Measurements from ENCODE around the gene PDCD1.

PDCD1 gene

GRCh38 chr2:241846406-241846805 is 12.3 kb downstream of the PDCD1 start:
- H3K4me3 ChIP-seq (ENCODE audit: low read depth, low read length): no peak overlapping the region
- no peak for DNase-seq (ENCODE audit: low read depth, low spot score)
- POLR2A ChIA-PET: no interaction called here
- CTCF ChIA-PET: no interaction called here
- no peak for TF ChIP-seq CTCF (IDR thresholded peaks at IDR 0.05; ENCODE audit: insufficient read depth, low read length, missing control alignments)

- no peak for TF ChIP-seq CTCF (IDR thresholded peaks at IDR 0.05; ENCODE audit: insufficient read depth, low read length, missing control alignments)
- CTCF ChIA-PET: interaction anchor here (0.7 to 1.9 kb wide), 3 partner anchors 15 to 86 kb away, joined by 3 to 5 read pairs (median 5); no protein-coding TSS in a partner anchor
- POLR2A ChIA-PET: no interaction called here
- DNase-seq (ENCODE audit: low read depth, low spot score): no peak
- H3K4me3 ChIP-seq (ENCODE audit: low read depth, low read length): no peak overlapping the region
Observed at GRCh38 chr2:241844831-241845578, 13.7 kb downstream of the PDCD1 start.

DNA sequence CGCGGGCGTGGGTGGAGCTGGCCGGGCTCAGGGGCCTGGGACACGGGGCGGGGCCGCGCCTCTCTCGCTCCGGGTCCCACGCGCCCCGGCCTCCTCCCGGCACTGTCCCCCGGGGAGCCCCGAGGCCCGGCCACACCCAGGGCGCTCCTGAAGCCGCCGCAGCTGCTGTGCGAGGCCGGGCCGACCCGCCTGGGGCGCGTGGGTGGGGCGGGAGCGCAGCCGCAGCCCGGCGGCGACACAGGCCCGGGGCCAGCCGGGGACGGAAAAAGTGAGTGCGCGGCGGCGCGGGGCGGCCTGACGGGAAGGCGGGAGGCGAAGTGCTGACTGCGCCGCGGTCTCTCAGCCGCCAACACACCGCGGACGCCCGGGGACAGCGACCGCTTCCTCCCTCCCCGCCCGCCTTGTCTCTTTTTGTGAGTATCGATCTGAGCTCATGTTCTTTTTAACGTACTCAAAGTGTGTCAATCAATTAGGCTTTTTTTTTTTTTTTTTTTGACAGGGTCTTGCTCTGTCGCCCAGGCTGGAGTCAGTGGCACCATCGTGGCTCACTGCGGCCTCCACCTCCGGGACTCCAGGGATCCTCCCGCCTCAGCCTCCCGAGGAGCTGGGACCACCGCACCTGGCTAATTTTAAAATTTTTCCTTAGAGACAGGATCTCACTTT is 14.5 kb downstream of the PDCD1 start:
- no peak for DNase-seq (ENCODE audit: low read depth, low spot score)
- H3K4me3 ChIP-seq (ENCODE audit: low read depth, low read length): peak overlapping the region; percentile 34
- POLR2A ChIA-PET: no interaction called here
- CTCF ChIA-PET: interaction anchor here (0.7 to 1.9 kb wide), 3 partner anchors 14 to 85 kb away, joined by 3 to 5 read pairs (median 5); no protein-coding TSS in a partner anchor
- TF ChIP-seq CTCF (IDR thresholded peaks at IDR 0.05; ENCODE audit: insufficient read depth, low read length, missing control alignments): no peak

- ChIA-PET POLR2A (no interaction called here), CTCF (interaction anchor here (1.9 kb wide), 1 partner anchor 13 kb away, joined by 5 read pairs; no protein-coding TSS in a partner anchor)
- H3K4me3 ChIP-seq (ENCODE audit: low read depth, low read length): no peak overlapping the region
- no peak for DNase-seq (ENCODE audit: low read depth, low spot score)
- no peak for TF ChIP-seq CTCF (IDR thresholded peaks at IDR 0.05; ENCODE audit: insufficient read depth, low read length, missing control alignments)
Observed at GRCh38 chr2:241843321-241844065, 15.2 kb downstream of the PDCD1 start.

- POLR2A ChIA-PET: no interaction called here
- TF ChIP-seq CTCF (IDR thresholded peaks at IDR 0.05; ENCODE audit: insufficient read depth, low read length, missing control alignments): no peak
- no peak for DNase-seq (ENCODE audit: low read depth, low spot score)
- H3K4me3 ChIP-seq (ENCODE audit: low read depth, low read length): no peak overlapping the region
- CTCF ChIA-PET: interaction anchor here (1.9 kb wide), 1 partner anchor 12 kb away, joined by 5 read pairs; no protein-coding TSS in a partner anchor
Observed at GRCh38 chr2:241842620-241843211, 16.0 kb downstream of the PDCD1 start.

All from AG04449 (cell line).